COLO829 (cell line): Measurements from ENCODE around the gene DOCK7.
"Not testable (repeated sequence)": the region's sequence is repeated elsewhere in the genome, so short reads cannot be mapped to it uniquely, and the experiment has no call there.

Source experiments
- DNase-seq: peaks from one replicate; pipeline ENCODE4 v3.0.0; 2012; ENCODE audit warnings: low spot score

Gene DOCK7

DNA sequence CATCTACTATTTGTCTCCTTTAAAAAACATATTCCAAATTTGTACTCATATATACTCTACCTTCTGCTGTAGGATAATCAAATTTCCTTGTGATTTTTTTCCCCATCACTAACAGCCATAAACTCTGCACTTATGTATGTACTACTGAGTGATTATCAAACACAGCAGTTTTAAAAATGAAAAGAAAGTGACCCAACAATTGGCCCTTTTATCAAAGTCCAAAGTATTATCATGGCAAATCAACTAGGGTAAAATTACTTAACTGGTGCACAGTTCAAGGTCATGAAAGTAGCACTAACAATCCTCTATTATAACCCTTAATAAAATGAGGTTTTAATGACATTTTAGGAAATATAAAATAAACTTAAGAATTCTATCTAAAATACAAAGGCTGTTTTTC is 79.3 kb downstream of the DOCK7 start:
- DNase-seq, result no peak

GRCh38 chr1:62601457-62601856 is 86.7 kb downstream of the DOCK7 start:
- DNase-seq, result no peak

- DNase-seq, result no peak
Measured at GRCh38 chr1:62599044-62599443, 89.1 kb downstream of the DOCK7 start.

DNA sequence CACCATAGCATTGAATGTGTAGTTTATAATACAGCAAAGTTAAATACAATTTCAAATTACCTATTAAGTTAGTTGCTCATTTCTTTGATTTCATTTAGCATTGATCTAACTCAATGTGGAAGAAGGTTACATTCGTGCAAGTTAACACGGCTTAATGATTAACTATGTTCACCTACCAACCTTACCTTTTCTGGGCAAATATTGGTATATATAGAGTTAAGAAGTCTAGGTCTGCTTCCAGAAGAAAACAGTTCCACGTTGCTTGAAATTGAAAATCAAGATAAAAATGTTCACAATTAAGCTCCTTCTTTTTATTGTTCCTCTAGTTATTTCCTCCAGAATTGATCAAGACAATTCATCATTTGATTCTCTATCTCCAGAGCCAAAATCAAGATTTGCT is 90.9 kb downstream of the DOCK7 start, which contains the start of gene ANGPTL3:
Gene ANGPTL3, plus strand, starts transcription at position 240 of the 400 bp plus-strand sequence. Its CDS starts 47 bp downstream, at position 287.
- DNase-seq, result no peak

DNA sequence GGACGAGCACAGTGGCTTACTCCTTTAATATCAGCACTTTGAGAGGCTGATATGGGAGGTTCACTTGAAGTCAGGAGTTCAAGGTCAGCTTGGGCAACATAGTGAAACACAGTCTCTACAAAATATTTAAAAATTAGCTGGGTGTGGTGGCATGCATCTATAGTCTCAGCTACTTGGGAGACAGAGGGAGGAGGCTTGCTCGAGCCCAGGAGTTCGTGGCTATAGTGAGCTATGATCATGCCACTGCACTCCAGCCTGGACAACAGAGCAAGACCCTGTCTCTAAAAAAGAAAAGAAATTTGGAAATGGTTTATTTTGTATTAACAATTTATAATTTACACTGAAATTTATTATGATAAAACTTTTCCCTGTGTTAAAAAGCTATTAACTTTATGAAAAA is 92.5 kb downstream of the DOCK7 start:
- no peak for DNase-seq

DNA sequence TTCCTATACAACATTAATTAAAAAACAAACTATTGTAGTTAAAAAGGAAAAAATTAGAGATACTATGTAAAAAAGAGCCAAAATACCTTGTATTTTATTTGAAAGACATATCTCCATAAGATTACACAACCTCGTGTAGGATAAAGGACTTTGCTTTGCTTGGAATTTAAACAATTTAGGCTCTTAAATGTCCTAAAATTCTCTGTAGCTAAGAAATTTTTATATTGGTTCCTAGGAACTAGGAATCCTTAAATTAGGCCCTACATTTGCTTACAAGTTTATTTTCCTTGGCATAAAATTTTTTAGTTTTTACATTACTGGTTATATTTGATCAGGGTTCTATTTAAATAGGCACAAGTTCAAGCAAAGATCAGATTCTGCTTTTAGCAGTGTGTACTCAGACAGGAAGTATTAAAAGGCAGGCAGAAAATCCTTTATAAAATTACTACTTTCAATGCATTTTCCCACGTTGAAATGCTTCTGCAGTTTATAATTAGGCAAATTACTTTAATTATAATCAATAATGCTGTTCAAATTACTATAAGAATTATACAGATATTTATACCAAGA is 94.3 kb downstream of the DOCK7 start:
- DNase-seq, result no peak

DNA sequence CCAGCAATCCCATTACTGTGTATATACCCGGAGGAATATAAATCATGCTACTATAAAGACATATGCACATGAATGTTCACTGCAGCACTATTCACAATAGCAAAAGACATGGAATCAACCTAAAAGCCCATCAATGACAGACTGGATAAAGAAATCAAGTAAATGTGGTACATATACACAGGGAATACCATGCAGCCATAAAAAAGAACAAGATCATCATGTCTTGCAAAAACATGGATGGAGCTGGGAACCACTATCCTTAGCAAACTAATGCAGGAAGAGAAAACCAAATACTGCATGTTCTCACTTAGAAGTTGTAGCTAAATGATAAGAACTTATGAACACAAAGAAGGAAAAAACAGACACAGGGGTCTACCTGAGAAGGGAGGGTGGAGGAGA is 97.2 kb downstream of the DOCK7 start:
- DNase-seq, result no peak

DNA sequence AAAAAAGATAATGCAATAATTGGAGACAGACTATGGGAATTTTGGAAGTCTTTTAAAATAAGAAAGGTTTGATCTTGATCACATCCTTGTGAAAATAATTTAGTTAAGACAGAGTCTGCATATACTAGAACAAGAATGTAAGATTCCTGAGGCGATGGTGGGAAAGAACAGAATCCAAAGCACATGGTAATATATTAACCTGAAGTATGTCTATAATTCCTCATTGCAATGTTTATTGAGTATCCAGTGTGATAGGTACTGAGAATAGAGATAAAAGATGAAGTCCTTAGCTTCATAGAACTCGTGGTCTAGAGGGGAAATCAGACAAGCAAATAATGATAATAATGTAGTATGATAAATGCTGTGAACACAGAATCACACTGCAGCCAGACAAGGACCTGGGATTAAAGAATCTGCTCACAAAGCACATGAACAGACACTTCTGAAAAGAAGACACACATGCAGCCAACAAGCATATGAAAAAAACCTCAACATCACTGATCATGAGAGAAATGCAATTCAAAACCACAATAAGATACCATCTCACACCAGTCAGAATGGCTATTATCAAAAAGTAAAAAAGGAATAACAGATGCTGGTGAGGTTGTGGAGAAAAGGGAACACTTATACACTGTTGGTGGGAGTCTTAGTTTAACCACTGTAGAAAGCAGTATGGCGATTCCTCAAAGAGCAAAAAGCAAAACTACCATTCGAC is 97.8 kb downstream of the DOCK7 start:
- DNase-seq, result no peak

DNA sequence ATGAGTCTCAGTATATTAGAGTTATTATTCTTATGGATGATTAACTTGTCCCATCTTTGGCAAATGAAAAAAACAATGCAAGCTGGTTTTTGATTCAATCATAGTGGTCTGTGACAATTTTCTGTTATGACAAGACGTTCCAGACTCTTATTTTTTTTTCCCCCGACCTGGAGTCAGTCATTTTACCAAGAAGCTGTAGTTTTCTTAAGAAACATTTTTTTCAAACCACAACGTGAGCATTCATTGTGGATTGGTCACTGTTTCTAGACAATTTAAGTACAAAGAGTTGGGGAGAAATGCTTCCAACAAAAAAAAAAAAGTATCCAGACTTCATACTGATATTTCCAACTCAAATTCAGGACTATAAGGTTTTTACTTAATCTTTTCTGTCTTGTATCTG is 98.9 kb downstream of the DOCK7 start:
- DNase-seq, result no peak

DNA sequence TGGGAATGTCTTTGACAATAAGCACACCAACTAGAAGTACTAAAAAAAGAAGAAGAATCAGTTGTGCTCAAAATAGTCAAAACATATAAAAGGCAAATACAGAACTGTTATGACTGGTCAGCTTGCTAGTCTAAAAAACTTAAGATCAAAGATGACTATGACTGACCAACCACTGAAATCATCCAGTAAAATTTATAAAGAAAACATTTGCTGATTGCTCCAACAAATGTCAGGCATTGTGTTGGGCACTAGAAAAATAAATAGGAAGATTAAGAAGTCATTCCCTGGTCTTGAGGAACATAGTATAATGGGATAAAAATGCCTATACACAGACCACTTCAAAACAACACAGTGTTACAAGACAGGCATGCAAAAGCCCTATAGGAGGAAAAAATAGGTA is 100.2 kb downstream of the DOCK7 start:
- no peak for DNase-seq

DNA sequence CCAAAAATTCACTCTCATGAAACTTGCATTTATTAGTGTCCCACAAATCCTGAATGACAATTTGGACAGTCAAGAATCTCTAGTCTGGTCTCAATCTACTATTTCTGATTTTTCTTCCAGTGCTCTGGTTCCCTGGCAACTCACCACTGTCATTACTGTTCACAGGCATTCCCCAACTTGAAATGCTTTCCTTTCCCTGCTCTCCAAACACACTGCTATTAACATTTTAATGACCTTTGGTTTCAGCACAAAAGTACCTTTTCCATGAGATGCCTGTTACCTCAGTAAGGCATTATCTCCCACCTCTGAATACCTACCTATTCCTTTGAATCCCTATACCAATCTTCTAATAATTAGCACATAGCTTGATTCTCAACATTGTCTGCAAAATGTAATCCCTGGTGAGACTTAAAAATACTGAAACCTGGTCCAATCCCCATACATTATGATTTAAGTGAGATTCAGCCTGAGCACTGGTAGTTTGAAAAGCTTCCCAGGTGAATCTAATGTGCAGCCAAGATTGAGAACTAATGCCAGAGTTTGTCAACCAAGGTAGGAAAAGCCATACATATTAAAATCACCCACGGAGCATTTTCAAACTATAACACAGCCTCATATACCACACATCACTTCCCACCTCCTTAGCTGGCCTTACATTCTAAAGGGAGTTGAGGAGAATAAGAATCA is 102.6 kb downstream of the DOCK7 start:
- DNase-seq, result no peak

- no peak for DNase-seq
Measured at GRCh38 chr1:62573675-62574074, 114.5 kb downstream of the DOCK7 start.

GRCh38 chr1:62572476-62572875 is 115.7 kb downstream of the DOCK7 start:
- DNase-seq, result no peak

GRCh38 chr1:62571517-62571916 is 116.7 kb downstream of the DOCK7 start:
- not testable (repeated sequence) for DNase-seq

GRCh38 chr1:62567926-62568325 is 120.3 kb downstream of the DOCK7 start:
- not testable (repeated sequence) for DNase-seq

- not testable (repeated sequence) for DNase-seq
Measured at GRCh38 chr1:62567182-62567581, 121.0 kb downstream of the DOCK7 start.

- DNase-seq, result no peak
Measured at GRCh38 chr1:62561306-62561705, 126.9 kb downstream of the DOCK7 start.

- no peak for DNase-seq
Measured at GRCh38 chr1:62544570-62544969, 143.6 kb downstream of the DOCK7 start.

DNA sequence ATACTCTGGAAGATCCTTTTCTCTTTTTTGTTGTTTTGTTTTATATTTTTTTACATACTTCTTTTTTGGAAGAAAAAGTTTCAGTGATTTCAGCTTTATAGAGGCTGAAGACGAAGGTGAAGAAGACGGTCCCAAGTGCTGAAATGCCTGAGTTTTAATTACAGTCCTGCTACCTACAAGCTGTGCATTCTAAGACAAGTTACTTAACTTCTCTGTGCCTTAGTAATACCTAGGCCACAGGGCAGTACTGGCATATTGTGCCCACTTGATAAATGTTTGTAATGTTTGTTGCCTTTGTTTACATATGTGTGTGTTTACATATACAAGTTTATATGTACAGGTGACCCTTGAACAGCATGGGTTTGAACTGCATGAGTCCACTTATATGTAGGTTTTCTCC is 147.1 kb downstream of the DOCK7 start:
- DNase-seq, result no peak

DNA sequence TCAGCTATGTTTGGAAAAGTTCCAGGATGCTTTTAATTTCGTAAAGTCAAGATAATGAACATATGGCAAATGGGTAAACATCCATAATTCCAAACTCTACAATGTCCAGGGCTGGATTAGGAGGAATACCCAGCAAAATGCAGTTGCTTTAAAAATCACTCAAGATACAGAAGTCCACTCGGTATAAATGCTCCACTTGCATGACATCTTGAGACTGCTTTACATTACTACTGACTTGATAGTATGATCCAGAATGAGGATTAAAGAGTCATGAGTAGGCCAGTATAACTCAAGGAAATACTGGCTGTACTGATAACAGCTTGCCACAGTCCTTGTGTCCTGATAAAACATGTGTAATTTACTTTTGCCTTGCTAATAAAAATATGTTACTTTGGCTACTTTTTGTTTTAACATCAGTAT is 149.1 kb downstream of the DOCK7 start:
- DNase-seq, result no peak

DNA sequence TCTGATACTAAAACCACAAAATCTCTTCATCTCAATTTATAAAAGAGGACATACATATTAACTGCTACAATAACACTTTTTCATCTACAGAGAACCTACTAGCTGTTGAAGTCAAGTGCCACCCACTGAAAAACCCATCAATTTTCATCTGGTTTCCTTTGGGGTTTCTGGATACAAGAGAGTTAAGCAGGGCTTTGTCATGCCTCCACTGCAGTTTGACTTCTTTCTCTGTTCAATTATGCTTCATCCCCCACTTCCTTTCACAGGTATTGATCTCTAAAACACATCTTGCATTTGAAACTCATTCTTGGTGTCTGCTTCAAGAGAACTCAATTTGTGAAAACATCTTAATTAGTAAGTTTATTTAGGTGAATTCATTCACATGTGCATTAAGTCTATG is 151.3 kb downstream of the DOCK7 start:
- no peak for DNase-seq

DNA sequence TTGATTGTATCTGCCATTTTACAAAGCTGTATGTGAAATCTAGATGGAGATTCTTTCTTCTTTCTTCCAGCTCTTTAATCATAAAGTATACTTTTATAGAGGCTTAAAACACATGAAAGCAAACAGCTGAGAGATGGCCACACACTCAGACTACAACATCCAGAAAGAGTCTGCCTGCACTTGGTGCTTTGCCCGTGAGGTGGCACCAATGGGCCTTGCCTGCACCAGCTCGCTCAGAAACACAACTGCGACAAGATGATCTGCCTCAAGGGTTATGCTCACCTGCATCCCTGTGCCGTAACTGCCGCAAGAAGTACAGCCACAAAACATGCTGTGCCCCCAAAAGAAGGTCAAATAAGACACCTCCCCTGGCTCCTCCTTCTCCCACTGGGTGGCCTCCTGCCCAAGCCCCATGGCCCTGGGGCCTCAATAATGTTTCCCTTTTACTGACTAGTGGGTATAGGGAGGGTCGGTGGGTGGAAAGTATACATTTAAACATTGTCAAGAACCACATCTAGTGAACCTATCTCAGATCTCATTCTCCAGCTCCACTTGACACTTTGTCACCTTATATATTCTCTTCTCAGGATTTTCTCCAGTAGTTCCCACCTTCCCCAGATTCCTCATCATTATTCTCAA is 157.6 kb downstream of the DOCK7 start:
- DNase-seq, result no peak

DNA sequence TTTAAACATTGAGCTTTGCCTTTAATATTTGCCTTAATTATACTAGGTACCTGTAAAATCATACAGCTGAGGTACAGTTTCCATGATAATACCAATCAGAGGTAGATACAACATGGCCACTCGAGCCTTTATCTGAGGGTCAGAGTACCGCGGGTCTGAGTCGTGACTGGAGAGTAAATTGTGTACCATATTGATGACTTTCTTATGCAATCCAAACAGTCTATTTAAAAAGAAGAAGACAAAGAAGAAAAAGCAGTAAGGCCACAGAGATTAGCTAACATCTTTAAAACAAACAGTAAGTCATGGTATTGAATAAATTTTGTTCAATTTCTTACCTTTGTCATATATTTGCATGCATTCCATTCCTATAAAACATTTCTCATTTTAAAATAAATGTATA is 159.0 kb downstream of the DOCK7 start:
- DNase-seq, result no peak
